ENCODE results near the gene RNU7-1.

- no peak for TF ChIP-seq CTCF (IDR thresholded peaks at IDR 0.05; ENCODE audit: low read length)
- no peak for TF ChIP-seq EZH2phosphoT487 (IDR thresholded peaks at IDR 0.05; ENCODE audit: low read length)
Observed at GRCh38 chr12:6934110-6934509, 9.5 kb upstream of the RNU7-1 start.
